ENCODE results near the gene CSAG2.
"Not testable (repeated sequence)": the region's sequence is repeated elsewhere in the genome, so short reads cannot be mapped to it uniquely, and the experiment has no call there.

CSAG2 gene

GRCh38 chrX:152709173-152709572 lies at the start of gene CSAG2:
Gene CSAG2, minus strand, starts transcription at chrX:152709273. Its CDS starts 161 bp downstream, at chrX:152709112.
- DNase-seq (ENCODE audit: low read depth): not testable (repeated sequence)

GRCh38 chrX:152754871-152755270 lies 45.8 kb upstream of the CSAG2 start:
- not testable (repeated sequence) for DNase-seq (ENCODE audit: low read depth)

- DNase-seq (ENCODE audit: low read depth): not testable (repeated sequence)
These were observed 44.9 kb upstream of the CSAG2 start, which contains the start of gene MAGEA2 for GRCh38 chrX:152753686-152754650. Gene MAGEA2, minus strand, starts transcription at chrX:152753842. Its CDS starts 2,479 bp downstream, at chrX:152751363.

GRCh38 chrX:152738560-152738959 lies 29.5 kb upstream of the CSAG2 start:
- DNase-seq (ENCODE audit: low read depth): no peak

GRCh38 chrX:152736528-152736927 lies 27.5 kb upstream of the CSAG2 start:
- DNase-seq (ENCODE audit: low read depth): not testable (repeated sequence)

GRCh38 chrX:152735860-152736511 lies 26.9 kb upstream of the CSAG2 start:
- no peak for DNase-seq (ENCODE audit: low read depth)

GRCh38 chrX:152735101-152735500 lies 26.0 kb upstream of the CSAG2 start:
- no peak for DNase-seq (ENCODE audit: low read depth)

- not testable (repeated sequence) for DNase-seq (ENCODE audit: low read depth)
These were observed 25.2 kb upstream of the CSAG2 start for GRCh38 chrX:152734143-152734858.

- DNase-seq (ENCODE audit: low read depth): no peak
These were observed 24.3 kb upstream of the CSAG2 start, which contains the start of the genes CSAG1 and MAGEA12 for GRCh38 chrX:152733261-152733975. Gene CSAG1, minus strand, starts transcription at chrX:152733721. Its CDS starts 1,261 bp downstream, at chrX:152732460. Gene MAGEA12, plus strand, starts transcription at chrX:152733757. Its CDS starts 2,405 bp downstream, at chrX:152736162.

GRCh38 chrX:152725409-152725808 lies 16.3 kb upstream of the CSAG2 start:
- no peak for DNase-seq (ENCODE audit: low read depth)

GRCh38 chrX:152713815-152714787 lies 5.0 kb upstream of the CSAG2 start, which contains the start of gene MAGEA2B:
Gene MAGEA2B, plus strand, starts transcription at chrX:152714628. Its CDS starts 2,479 bp downstream, at chrX:152717107.
- DNase-seq (ENCODE audit: low read depth): not testable (repeated sequence)

GRCh38 chrX:152713195-152713594 lies 4.1 kb upstream of the CSAG2 start:
- not testable (repeated sequence) for DNase-seq (ENCODE audit: low read depth)

- not testable (repeated sequence) for DNase-seq (ENCODE audit: low read depth)
These were observed 2.6 kb downstream of the CSAG2 start for GRCh38 chrX:152706500-152706899.

GRCh38 chrX:152700390-152700789 lies 8.7 kb downstream of the CSAG2 start:
- not testable (repeated sequence) for DNase-seq (ENCODE audit: low read depth)

- DNase-seq (ENCODE audit: low read depth): not testable (repeated sequence)
These were observed 10.8 kb downstream of the CSAG2 start, which contains the start of gene MAGEA3 for GRCh38 chrX:152697952-152698931. Gene MAGEA3, plus strand, starts transcription at chrX:152698794. Its CDS starts 2,039 bp downstream, at chrX:152700833.

GRCh38 chrX:152681012-152681411 lies 28.1 kb downstream of the CSAG2 start:
- DNase-seq (ENCODE audit: low read depth): not testable (repeated sequence)

- DNase-seq (ENCODE audit: low read depth): not testable (repeated sequence)
These were observed 34.4 kb downstream of the CSAG2 start for GRCh38 chrX:152674652-152675051.

GRCh38 chrX:152674135-152674534 lies 34.9 kb downstream of the CSAG2 start:
- DNase-seq (ENCODE audit: low read depth): no peak
